Endothelial cell (in vitro differentiated cells): ENCODE results near the gene CCER1. TPM values are rescaled to one million over a fixed set of nuclear protein-coding genes. Genes with fewer than 3 reads are reported as not detected.

ENCODE experiments used
- DNase-seq: peaks from one replicate; pipeline ENCODE4 v3.0.0; 2021; ENCODE audit warnings: low spot score
- H3K27ac Mint-ChIP-seq: one replicate; pipeline ENCODE4 v1.8.0; 2021; ENCODE audit warnings: mixed read lengths, inconsistent platforms; ENCODE audit not compliant: unreplicated experiment
- H3K27me3 Mint-ChIP-seq: one replicate; pipeline ENCODE4 v1.8.0; 2021; ENCODE audit warnings: mild to moderate bottlenecking, moderate library complexity, mixed read lengths, inconsistent platforms; ENCODE audit not compliant: unreplicated experiment
- H3K36me3 Mint-ChIP-seq: one replicate; pipeline ENCODE4 v1.8.0; 2021; ENCODE audit warnings: mild to moderate bottlenecking, low read depth, mixed read lengths, inconsistent platforms; ENCODE audit not compliant: unreplicated experiment
- H3K4me1 Mint-ChIP-seq: one replicate; pipeline ENCODE4 v1.8.0; 2021; ENCODE audit warnings: mild to moderate bottlenecking, mixed read lengths, inconsistent platforms; ENCODE audit not compliant: unreplicated experiment
- H3K4me3 Mint-ChIP-seq: one replicate; pipeline ENCODE4 v1.8.0; 2021; ENCODE audit warnings: mild to moderate bottlenecking, mixed read lengths, inconsistent platforms; ENCODE audit not compliant: unreplicated experiment
- H3K9me3 Mint-ChIP-seq: one replicate; pipeline ENCODE4 v1.8.0; 2021; ENCODE audit warnings: mixed read lengths, inconsistent platforms; ENCODE audit not compliant: unreplicated experiment
- total RNA-seq: library from RNA; stranded (reverse); fragmentation: NEBNext Ultra II Directional; extraction: Animal tissue kit (Norgen Biotek cat#: 25700); gene quantifications from one replicate; pipeline ENCODE4 v1.2.1, GENCODE V29; 2021; ENCODE audit not compliant: unreplicated experiment
- TF ChIP-seq, protein P1 (sequence below): fragments of 200-600 bp; sonication (generic); IDR thresholded peaks from one replicate; pipeline ENCODE4 v1.5.0; 2021; ENCODE audit warnings: antibody characterized with exemption; ENCODE audit not compliant: unreplicated experiment

The CCER1 gene
- total RNA-seq, 1 donor from 2014 or later, result not detected

DNA sequence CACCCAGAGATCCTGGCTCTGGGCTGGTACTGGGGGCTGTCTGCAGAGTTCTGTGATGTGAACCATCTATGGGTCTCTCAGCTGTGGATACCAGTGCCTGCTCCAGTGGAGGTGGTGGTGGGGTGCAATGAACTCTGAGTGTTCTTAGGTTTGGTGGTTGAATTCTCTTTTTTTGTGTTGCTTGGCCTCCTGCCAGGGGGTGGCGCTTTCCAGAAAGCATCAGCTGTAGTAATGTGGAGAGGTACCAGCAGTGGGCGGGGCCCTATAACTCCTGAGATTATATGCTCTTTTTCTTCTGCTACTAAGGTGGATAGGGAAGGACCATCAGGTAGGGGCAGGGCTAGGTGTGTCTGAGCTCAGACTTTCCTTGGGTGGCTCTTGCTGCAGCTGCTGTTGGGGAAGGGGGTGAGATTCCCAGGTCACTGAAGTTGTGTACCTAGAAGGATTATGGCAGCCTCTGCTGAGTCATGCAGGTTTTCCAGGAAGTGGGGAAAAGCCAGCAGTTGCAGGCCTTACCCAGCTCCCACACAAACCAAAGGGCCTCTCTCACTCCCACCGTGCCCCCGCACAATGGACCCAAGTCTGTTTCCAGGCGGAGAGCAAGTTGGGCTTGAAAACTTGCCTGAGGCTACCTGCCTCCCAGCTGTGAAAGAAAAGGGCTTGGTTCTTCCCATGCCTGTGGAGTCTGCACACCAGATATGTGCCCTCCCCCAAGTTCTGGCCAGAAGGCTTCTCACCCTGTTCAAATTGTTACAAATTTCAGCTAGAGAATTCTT, 18.6 kb downstream of the CCER1 start:
- H3K27me3 Mint-ChIP-seq, result no peaks in the 10 kb centered on the region
- peaks cover 8% of the 10 kb centered on the region for H3K4me1 Mint-ChIP-seq
- no peak for DNase-seq
- H3K4me3 Mint-ChIP-seq, result no peak overlapping the region
- no peak overlapping the region for H3K27ac Mint-ChIP-seq
- no peaks in the 10 kb centered on the region for H3K9me3 Mint-ChIP-seq
- TF ChIP-seq, protein P1, sequence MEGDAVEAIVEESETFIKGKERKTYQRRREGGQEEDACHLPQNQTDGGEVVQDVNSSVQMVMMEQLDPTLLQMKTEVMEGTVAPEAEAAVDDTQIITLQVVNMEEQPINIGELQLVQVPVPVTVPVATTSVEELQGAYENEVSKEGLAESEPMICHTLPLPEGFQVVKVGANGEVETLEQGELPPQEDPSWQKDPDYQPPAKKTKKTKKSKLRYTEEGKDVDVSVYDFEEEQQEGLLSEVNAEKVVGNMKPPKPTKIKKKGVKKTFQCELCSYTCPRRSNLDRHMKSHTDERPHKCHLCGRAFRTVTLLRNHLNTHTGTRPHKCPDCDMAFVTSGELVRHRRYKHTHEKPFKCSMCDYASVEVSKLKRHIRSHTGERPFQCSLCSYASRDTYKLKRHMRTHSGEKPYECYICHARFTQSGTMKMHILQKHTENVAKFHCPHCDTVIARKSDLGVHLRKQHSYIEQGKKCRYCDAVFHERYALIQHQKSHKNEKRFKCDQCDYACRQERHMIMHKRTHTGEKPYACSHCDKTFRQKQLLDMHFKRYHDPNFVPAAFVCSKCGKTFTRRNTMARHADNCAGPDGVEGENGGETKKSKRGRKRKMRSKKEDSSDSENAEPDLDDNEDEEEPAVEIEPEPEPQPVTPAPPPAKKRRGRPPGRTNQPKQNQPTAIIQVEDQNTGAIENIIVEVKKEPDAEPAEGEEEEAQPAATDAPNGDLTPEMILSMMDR, result no peak
- H3K36me3 Mint-ChIP-seq, result no peaks in the 10 kb centered on the region

DNA sequence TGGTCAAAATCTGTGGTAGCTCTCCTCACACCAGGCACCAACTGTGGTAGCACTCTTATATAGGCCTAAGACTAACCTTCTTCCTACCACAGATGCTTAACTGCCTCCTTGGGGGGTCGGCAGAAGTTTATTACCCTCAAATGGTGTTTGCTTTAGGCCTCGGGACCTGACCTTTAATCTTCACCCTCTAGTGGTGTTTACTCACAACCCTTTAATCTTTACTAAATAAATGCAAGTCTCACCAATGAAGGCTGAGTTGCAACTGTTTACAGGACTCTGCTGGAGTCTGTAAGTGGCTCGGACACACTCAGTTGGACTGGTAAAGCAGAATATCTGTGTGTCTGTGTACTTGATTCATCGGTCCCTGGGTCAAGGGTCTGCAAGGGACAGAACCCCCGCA, 29.4 kb downstream of the CCER1 start:
- no peaks in the 10 kb centered on the region for H3K36me3 Mint-ChIP-seq
- H3K27ac Mint-ChIP-seq, result no peak overlapping the region
- no peak overlapping the region for H3K4me3 Mint-ChIP-seq
- H3K27me3 Mint-ChIP-seq, result peaks cover 2% of the 10 kb centered on the region
- TF ChIP-seq, protein P1, result no peak
- peaks cover 6% of the 10 kb centered on the region for H3K9me3 Mint-ChIP-seq
- H3K4me1 Mint-ChIP-seq, result peaks cover 10% of the 10 kb centered on the region
- DNase-seq, result no peak

DNA sequence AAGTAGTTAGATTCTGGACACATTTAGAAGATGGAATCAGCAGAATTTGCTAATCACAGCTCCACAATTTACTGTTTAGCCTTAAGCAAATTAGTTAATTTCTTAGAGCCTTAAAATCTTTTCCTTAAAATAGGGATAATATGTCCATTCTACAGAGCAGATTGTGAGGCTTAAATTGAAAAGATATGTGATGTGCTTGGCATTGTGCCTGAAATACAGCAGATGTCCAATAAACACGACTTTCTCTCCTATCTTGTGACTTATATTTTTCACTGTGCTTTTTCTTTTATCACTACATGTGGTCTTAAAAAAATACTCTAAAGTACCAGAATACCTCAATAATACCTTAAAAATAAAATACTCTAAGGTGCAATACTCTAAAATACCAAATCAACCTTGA, 30.6 kb downstream of the CCER1 start:
- TF ChIP-seq, protein P1, result no peak
- peaks cover 2% of the 10 kb centered on the region for H3K27me3 Mint-ChIP-seq
- H3K9me3 Mint-ChIP-seq, result peaks cover 5% of the 10 kb centered on the region
- no peak for DNase-seq
- H3K36me3 Mint-ChIP-seq, result no peaks in the 10 kb centered on the region
- peaks cover 10% of the 10 kb centered on the region for H3K4me1 Mint-ChIP-seq
- no peak overlapping the region for H3K27ac Mint-ChIP-seq
- no peak overlapping the region for H3K4me3 Mint-ChIP-seq

DNA sequence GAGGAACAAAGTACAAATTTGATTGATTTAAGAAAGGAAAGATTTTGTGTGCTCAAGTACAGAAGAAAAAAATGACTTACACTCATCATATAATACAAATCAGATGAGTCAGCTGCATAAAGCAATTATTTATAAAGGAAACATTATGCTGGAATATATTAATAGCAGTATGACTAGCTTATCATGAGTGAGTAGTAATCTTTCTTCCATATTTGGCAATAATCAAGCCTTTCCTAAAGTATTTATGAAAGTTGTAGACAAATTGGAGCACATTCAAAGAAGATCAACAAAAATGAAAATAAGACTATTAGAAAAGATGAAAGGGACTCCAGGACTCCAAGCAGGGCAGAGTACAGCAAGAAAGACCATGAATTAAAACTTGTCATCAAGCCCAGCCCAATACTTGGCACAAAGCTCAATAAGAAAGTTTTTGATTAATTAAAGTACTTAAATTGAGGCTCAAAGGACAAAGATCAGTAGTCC, 32.8 kb downstream of the CCER1 start:
- Mint-ChIP-seq H3K27me3 (peaks cover 2% of the 10 kb centered on the region), H3K4me3 (no peak overlapping the region), H3K36me3 (no peaks in the 10 kb centered on the region), H3K9me3 (no peaks in the 10 kb centered on the region), H3K4me1 (peaks cover 10% of the 10 kb centered on the region), H3K27ac (no peak overlapping the region)
- no peak for DNase-seq
- TF ChIP-seq, protein P1, result no peak

DNA sequence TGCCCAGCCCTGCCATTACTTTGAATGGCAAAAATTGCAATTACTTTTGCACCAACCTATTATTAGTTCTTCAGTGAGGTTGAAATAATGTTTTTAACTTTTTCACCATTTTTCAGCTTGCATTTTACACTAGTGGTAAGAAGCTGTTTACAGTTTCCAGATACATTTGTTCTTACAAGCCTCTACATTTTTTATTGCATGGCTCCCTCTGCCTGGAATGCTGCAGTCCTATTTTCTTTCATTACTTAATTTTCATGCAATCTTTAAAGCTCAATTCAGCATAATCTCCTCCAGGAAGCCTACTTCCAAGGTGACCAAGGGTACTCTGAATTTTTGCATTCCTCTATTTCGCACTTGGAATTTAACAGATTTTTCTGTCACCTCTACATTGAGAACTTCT, 33.4 kb downstream of the CCER1 start:
- Mint-ChIP-seq H3K27ac (no peak overlapping the region), H3K36me3 (no peaks in the 10 kb centered on the region), H3K27me3 (peaks cover 2% of the 10 kb centered on the region), H3K9me3 (no peaks in the 10 kb centered on the region), H3K4me3 (no peak overlapping the region), H3K4me1 (peaks cover 10% of the 10 kb centered on the region)
- TF ChIP-seq, protein P1, result no peak
- DNase-seq, result no peak
